ENCODE data around the gene CREBRF.

- TF ChIP-seq ELF4 (CRISPR knock-in tag; IDR thresholded peaks at IDR 0.05) (no peak), HNRNPH1 (optimal IDR thresholded peaks at IDR 0.05; ENCODE audit: low read depth, low read length) (no peak), HDAC2 (IDR thresholded peaks at IDR 0.05) (no peak), CTCF (IDR thresholded peaks at IDR 0.05 in 2 of 3, conservative IDR thresholded peaks at IDR 0.05 in 1 of 3; ENCODE audit: insufficient read depth in 2 of 3, low read depth in 1 of 3, low read length in 3 of 3) (no peak), NBN (IDR thresholded peaks at IDR 0.05; ENCODE audit: low read depth) (no peak), ZC3H4 (CRISPR knock-in tag; IDR thresholded peaks at IDR 0.05; ENCODE audit: borderline replicate concordance) (no peak)
Observed at GRCh38 chr5:173119719-173120118, 63.6 kb downstream of the CREBRF start.
